HG02870 (cell line): ENCODE measurements around the gene ANXA1.
"Not testable (repeated sequence)": the region's sequence is repeated elsewhere in the genome, so short reads cannot be mapped to it uniquely, and the experiment has no call there.

Source experiments
- ATAC-seq: cut with Tn5 transposase; IDR thresholded peaks from one replicate; pipeline ENCODE4 v1.9.1; 2021; ENCODE audit warnings: mild to moderate bottlenecking, moderate library complexity; ENCODE audit not compliant: unreplicated experiment

The ANXA1 gene

DNA sequence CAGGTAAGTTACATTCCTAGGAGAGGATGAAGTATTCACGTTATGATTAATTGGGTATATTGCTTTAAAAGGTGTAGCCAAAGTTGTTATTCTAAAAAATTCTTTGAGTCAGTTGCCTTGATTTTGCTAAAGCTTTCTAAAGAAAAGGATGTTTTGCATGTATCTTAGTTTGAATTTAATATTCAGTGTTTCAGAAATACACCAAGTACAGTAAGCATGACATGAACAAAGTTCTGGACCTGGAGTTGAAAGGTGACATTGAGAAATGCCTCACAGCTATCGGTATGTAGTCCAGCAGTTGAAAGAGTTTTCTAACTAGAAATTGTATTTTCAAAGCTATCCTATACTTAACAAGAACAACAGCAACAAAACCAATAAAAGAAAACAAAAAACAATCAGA, 14.2 kb downstream of the ANXA1 start:
- no peak for ATAC-seq

DNA sequence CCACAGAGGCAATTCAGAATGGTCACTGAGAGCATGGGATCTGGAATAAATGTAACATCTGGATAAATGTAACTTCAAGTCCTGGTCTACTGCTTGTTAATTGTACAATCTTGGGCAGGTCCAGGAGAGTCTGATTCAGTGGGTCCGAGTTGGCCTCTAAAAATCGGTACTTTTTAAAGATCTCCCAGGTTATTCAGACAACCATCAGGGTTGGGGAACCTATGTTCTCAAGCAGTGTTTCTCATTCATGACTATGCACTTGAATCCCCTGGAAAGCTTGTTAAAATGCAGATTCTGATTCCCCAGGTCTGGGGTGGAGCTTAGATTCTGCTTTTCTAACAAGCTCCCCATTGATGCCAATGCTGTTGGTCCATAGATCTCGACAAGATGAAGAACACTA, 14.8 kb downstream of the ANXA1 start:
- ATAC-seq: no peak

DNA sequence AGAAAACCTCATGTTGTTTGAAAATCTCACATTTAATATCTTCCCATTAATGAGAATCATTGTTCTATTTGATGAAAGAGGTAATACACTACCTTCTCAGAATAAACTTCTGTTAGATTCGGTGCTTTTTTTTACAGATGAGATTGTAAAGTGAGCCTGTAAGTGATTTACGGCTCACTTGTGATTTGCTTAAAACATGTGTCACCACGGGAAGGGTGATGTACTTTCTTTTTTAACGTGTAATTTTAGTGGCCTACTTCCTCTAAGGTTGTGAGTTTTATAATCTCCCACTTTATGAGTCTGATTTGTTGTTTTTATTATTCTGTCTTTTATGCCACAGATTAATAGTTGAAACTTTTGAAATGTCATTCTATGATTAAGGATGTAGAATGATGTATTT, 15.9 kb downstream of the ANXA1 start:
- peak; percentile 57 for ATAC-seq

DNA sequence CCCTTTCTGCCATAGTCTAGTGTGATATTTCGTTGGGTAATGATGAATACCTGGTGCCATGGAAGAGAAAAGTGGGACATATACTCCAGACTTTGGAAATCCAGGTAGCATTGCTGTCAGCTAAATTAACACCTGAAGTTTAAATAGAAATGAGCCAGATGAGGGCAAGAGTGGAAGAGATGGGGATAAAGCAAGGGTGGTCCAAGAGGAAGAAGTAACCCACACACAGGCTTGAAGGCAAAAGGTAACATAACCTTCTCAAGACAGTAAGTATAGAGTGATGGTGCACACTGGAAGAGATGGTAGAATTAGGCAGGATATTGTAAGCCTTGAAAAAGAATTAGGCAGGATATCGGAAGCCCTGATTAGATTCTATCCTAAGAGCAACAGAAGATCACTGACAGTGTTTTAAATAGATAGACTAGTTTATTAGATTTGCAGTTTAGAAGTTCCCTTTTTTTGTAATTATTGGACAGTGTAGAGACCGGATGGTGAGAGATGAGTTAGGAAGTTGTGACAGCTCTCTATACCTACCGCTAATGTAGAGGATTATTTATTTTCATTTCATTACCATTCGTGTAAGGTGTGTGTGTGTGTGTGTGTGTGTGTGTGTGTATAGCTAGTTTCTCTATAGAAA, 16.8 kb downstream of the ANXA1 start:
- ATAC-seq: no peak

DNA sequence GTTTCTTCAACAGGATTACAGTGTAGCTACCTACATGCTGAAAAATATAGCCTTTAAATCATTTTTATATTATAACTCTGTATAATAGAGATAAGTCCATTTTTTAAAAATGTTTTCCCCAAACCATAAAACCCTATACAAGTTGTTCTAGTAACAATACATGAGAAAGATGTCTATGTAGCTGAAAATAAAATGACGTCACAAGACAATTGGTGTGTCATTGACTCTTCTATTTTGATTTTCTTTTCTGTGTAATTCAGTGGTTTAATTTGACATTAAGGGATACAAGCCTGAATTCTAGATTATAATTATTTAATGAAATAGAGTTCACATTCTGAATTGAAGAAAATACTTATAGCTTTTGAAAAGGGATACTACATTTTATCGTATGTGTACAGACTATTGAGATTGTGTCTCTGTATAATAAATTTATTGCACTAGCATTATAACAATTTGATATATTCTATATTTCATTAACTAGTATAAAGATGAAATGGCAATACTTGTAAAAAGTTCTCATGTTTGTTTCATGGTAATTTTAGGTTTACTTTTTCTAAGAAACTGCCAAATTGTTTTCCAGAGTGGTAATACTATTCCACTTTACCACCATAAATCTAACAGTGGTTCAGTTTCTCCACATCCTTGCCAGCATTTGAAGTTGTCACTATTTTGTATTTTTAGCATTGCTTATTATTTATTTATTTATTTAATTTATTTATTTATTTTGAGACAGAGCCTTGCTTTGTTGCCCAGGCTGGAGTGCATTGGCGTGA, 18.7 kb downstream of the ANXA1 start:
- ATAC-seq: no peak

DNA sequence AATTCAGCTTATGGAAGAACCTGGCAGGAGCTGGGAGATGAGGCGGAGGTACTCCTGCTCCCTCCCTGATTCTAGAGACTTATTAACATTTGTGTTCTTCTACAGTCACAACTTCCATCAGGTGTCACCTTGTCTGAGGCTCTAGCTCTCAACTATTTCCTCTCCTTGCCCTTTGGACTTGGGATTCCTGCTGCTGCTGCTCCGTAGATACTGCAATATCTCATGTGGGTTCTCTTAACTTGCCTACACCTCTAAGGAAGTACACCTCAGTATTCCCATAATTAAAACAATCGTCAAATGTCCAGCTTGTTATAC, 21.2 kb downstream of the ANXA1 start:
- no peak for ATAC-seq

DNA sequence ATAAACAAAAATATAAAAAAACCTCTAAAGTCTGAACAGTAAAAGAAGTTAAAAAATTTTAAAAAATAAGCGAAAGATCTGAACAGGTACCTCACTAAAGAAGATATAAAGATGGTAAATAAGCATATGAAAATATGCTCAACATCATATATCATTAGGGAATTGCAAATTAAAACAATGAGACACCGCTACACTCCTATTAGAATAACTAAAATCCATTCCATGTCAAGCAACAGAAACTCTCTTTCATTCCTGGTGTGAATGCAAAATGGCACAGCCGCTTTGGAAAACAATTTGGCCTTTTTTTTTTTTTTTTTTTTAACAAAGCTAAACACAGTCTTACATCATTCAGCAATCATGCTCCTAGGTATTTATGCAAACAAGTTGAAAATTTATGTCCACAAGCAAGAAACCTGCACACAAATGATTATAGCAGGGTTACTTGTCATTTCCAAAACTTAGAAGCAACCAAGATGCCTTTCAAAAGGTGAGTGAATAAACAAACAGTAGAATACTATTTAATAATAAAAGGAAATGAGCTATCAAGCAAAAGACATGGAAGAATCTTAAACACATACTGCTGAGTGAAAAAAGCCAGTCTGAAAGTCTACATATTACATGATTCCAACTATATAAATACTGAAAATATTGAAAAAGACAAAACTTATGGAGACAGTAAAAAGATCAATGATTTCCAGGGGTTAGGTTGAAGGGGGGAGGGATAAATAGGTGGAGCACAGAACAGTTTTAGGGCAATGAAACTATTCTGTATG, 22.1 kb downstream of the ANXA1 start:
- no peak for ATAC-seq

DNA sequence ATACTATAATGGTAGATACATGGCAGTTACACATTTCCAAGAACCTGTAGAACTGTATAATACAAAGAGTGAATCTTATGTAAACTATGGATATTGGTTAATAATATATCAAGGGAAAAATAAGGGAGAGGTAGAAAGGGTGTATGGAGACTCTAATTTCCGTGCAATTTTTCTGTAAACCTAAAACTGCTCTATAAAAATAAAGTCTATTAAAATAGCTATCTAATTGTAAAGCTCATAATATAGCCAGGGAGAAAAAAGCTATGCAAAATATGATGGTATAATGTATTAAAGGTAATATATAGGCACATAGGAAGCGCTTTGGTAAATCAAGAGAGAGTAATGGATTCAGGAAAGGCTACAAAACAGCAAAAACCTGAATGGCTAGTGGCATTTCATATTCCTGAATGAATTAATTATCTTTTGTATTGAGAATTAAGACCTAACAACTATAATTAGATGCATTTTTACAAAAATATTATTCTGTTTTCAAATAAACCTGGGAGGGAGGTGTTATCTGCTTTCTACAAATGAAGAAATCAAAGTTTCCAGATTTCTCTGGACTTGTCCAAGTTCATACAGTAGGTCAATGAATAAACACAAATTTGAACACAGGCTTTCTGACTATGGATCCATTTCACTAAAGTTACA, 22.8 kb downstream of the ANXA1 start:
- no peak for ATAC-seq

DNA sequence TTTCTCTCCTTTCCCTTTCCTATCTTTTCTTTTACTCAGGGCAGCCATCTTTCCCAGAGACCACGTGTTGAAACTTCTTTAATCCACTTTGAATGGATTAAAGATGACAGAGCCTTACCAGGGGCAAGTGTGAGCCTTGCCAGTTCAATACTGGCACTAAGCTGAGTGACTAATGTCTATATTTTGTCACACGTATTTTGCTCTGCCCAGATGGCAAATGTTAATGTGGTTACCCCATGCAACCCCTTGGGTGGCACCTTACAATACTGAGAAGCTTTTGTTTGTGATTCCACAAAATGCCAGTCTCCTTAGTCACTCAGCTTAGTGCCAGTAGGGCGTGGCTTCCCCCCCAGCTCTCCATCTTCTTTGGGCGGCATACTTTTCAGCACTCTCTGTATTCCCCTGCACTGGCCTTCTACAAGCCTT, 24.8 kb downstream of the ANXA1 start:
- no peak for ATAC-seq

DNA sequence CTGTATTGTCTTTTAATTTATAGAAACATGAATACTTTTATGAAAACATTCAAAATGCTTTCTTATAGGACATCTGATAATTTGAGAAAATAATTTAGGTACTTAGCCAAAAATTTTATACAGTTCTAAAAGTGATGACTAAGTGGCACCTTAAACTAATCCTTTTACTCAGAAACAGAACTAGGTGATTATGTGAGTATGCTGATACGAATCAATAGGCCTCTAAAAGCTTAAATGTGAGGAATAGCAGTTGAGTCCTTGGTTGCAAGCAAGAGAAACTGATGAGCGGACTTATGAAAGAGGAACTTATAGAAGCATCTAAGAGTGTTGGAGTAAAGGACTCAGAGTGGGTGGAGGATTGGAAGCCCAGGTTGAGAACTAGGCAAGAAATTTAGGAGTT, 26.4 kb downstream of the ANXA1 start:
- ATAC-seq: no peak

DNA sequence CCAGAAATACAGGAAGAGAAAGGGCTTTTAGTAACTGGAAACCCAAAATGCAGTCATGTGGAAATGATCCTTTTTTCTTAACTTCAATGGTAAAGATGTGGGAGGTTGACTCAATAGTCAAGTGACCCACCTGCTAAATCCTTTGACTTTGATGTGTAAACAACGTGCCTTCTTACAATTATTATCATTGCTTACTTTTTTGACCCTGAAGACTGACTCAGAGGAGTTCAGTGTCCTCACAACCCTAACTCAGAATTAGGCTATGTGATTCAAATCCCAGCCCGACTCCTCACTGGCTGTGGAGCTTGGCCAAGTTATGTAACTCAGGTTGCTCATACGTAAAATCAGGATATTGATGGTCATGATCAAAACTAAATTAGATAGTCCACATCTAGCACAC, 27.9 kb downstream of the ANXA1 start:
- ATAC-seq: no peak

DNA sequence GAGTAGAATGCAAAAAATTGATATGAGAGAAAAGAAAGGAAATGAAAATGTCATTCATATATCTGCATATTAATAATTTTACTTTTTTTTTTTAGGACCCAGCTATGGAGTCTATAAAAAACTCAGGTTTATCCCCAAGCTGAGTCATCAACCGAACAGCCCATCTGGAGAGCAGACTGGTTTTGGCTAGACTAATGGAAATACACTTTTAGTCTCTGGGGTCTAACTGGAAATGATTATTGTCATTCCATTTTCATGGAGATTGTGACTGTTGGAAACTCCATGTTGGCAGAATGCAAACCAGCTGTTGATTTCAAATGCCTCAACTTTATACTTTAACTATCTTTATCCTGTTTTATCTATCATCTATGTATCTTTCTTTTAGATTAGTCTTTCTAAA, 28.7 kb downstream of the ANXA1 start:
- no peak for ATAC-seq

DNA sequence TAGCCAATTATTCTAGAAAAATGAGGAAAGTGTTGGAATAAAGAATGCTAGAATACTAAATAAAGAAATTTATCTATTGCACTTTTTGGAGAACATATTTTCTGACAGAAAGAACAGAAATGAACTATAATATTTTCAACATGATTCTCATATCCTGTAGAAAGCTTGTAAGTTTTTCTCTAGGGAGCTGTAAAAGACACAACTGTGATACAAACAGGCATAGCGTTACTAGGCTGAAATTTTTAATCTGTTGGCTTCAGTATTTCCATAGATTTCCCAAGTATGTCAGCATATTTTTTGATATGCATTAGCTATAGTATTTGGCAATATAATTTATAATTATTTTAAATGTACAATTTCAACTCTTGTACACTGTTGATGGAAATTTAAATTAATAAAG, 31.3 kb downstream of the ANXA1 start:
- ATAC-seq: no peak

DNA sequence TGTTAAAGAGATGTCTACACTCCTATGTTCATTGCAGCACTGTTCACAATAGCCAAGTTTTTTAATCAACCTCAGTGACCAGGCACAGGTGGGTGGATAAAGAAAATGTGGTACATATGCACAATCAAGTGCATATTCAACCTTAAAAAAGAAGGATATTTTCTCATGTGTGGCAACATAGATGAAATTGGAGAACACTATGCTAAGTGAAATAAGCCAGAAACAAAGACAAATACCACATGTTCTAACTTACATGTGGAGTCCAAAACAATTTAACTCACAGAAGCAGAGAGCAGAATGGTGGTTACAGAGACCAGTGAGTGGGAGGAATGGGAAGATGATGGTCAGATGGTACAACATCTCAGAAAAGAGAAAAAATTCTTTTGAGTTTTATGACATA, 31.8 kb downstream of the ANXA1 start:
- no peak for ATAC-seq

DNA sequence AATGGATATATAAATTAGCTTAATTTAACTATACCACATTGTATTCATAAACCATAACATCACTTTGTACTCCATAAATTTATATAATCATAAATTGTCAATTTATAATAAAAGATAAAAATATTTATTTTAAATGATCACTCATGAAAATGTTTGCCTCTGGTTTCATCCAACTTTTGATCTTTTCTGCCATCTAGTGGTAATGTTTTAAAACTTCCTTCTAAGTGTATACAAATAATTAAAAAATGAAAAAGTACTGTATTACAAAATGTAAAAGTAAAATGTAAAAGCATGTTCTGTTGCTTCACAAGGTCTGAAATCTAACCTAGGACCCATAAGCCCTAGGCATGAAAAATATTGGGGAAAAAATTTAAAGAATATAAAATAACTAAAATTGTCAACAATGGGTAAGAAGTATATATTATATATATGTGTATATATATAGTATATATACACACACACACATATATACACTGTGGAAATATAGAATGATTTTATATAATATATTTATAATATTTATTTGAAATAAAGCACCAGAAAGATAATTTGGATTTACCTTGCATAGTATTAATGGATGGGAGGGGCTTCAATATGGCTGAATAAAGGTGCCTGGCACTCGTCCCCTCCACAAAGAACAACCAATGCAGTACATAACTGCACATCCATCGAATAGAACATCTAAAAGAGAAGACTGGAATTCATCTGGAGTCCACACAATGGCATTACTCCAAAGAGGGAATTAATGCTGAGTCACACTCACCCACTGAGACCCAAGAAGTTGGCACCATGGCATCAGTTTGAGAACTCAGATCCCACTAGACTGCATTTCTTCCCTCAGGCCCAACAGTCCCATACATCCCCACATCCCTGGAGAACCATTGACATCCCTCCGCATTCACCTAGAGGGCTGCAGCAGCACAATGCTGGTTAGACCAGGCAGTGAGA, 32.5 kb downstream of the ANXA1 start:
- ATAC-seq: no peak

DNA sequence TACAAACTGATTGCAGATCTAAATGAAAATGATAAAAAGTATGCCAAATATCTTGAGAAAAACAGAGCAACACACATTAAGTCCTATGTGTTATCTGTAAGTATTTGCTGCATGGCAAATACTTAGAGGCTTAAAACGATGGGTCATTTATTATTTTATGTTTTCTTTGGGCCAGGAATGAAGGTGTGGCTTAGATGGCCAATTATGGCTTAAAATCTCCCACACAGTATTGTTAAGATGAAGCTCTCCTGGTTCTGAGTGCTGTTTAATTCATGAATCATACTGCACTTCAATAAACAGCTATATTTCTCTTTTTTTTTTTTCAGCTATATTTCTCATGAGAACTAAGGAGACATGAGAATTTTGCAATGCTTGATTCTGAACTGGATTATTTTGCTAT, 39.4 kb downstream of the ANXA1 start:
- ATAC-seq: not testable (repeated sequence)

DNA sequence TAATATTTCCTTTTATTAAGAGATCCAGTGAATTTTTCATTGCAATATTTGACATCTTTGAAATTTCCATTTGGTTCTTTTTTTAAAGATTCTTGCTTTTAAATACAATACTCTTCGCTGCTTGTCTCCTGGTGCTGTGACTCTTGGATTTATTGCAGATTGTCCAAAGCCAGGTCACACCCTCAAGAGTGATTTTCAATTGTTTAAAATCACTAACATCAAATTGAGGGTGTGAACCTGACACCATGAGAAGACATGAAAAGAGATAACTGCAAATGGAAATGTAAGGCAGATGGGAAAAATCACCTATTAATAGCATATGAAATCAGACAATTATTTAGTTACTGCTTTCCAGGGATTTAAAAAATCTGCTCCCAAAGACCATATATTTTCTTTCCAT, 42.6 kb downstream of the ANXA1 start:
- ATAC-seq: no peak

DNA sequence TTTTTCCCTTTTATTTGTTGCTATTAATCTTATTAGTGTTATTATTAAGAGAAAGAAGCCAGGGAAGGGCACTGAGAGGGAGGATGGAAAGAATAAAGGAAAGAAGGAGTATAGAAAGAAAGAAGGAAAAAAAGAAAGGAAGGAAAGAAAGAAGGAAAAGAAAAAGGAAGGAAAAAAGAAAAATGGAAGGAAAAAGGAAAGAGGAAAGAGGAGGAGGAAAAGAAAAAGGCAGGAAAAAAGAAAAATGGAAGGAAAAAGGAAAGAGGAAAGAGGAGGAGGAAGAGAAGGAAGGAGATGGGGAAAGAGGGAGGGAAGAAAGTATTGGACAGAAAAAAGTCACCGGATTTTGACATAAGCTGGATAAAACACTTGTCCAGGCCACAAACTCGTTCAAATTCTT, 47.8 kb downstream of the ANXA1 start:
- ATAC-seq: no peak

DNA sequence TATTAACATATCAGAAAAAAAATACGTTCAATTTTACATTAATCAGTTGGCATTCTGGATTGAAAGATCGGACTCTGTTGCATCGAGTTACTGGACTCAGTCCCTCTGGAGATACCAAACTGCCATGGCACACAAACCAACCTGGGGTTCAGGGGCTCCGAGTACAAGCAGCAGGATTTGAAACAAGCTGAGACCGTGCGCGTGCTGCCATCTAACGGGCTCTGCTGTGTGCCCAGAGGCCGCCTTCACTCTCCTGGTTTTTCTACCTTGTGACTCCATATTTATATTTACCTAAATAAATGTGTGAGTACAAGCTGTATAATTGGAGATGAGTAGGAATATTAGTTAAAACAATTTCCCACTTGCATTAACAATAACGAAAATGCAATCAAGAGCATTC, 48.2 kb downstream of the ANXA1 start:
- no peak for ATAC-seq

DNA sequence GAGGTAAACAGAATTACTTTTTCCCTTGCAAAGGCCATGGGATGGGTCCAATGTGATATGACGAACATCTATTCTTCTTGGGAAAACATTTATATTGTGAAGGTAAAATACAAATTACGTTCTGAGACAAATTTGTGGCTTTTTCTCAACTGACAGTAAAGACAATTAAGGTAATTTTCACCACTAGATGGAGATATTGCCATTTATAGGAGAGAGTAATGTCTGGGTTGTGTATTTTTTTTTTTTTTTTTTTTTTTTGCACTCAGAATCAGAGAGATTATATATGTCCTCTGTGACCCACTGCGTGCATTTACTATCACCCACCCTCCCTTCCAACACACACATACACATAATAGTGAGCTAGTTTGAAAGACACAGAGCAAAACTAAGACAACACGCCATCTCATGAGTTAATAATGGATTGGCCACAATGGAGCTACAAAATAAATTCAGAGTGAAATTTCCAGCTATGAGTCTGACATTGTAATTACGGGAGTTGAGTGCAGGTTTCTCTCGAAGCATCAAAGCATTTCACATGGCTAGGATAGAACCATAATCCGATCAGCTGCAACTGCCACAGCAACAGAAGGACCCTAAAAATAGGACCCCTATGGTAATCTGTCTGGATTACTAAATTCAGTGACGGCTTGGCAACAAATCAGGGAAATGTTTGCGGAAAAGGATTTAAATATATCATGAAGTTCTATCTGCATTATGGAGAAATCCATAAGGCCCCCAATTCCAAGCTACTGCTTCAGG, 49.2 kb downstream of the ANXA1 start:
- ATAC-seq: no peak
